NB4 (cell line): ENCODE data around the gene PA2G4.
A peak's percentile ranks its signal among the peaks of the same experiment; 100 is the strongest.

ENCODE experiments used
- CTCF ChIP-seq: IDR thresholded peaks from one replicate; pipeline ENCODE4 v1.5.1; 2012; ENCODE audit warnings: low read depth, low read length
- MAX ChIP-seq: IDR thresholded peaks from 2 replicates; pipeline ENCODE4 v1.6.1; 2011; ENCODE audit warnings: low read depth, low read length
- MYC ChIP-seq: IDR thresholded peaks from 2 replicates; pipeline ENCODE4 v1.6.1; 2011; ENCODE audit warnings: low read depth, low read length
- POLR2A ChIP-seq: IDR thresholded peaks from 2 replicates; pipeline ENCODE4 v1.6.1; 2011; ENCODE audit warnings: mild to moderate bottlenecking; ENCODE audit not compliant: insufficient read length; ENCODE audit errors: extremely low read depth

GRCh38 chr12:56078931-56079722 lies 25.2 kb upstream of the PA2G4 start:
- TF ChIP-seq POLR2A (no peak), CTCF (peak; percentile 78), MAX (no peak), MYC (no peak)
